Measurements from ENCODE around the gene F2RL3. TPM values are rescaled to one million over a fixed set of nuclear protein-coding genes. Genes with fewer than 3 reads are reported as not detected.
"Not testable (repeated sequence)": the region's sequence is repeated elsewhere in the genome, so short reads cannot be mapped to it uniquely, and the experiment has no call there.

F2RL3 gene
- total RNA-seq, 1 donor from 2014 or later: 0.49 TPM

DNA sequence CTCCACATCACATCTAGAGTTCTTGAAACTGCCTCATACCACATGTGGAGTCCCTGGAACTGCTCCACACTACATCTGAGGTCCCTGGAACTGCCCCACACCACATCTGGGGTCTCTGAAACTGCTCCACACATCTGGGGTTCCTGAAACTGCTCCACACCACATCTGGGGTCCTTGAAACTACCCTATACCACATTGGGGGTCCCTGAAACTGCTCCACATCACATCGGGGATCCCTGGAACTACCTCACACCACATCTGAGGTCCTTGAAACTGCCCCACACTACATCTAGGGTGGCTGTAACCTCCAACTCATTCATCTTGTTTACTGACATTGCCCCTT is 33.8 kb downstream of the F2RL3 start:
- DNase-seq: no peak

DNA sequence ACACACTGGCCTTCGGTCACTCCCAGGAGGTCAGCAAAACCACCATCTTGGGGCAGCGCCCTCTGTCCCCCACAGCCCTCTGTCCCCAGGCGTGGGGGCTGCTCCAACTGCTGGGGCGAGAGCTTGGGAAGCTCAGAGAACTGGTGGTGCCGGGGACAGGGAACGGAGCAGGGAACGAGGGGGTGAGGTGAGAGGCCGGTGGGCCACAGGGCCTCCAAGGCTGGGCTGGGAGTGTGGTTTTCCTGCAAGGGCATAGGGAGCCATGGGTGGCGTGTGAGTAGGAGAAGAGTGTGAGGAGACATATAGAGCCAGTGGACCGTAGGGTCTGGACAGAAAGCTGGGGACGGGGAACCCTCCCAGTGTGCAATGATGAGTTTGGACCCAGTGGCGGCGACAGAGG is 34.1 kb downstream of the F2RL3 start:
- no peak for DNase-seq

DNA sequence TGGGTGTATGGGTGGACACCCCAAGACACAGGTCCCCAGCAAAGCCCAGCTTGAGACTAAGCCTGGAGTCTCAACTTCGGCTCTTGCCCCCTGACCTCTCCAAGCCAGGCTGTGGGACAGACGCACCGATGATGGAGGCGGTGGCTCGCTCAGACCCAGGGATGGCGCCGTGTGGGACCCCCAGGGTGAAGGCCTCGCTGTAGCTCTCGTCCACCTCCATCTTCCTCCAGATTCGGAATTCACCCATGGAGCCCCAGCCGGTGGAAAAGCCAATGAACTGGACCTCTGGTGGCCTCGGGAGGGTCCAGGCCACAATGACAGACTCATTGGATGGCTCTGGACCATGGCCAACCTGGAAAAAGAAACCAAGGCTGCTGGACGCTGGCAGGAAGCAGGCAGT is 39.1 kb downstream of the F2RL3 start:
- no peak for DNase-seq

DNA sequence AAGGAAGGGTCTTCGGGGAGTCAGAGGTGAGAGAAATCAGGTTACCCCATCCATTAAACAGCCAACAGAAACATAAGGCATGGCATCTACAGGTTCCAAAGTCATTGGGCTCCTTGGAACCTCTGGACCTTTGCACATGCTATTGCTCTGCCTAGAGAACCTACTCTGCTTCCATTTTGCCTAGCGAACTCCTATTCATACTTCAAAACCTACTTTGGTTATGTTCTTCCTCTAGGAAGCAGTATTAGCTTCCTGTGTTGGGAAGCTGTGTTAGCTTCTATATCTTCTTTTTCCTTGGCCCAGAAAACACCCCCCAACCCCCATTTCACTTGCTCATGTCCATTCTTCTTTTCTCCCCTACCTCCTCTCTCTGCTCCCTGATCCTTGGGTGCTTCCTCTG is 39.6 kb downstream of the F2RL3 start:
- DNase-seq: no peak

DNA sequence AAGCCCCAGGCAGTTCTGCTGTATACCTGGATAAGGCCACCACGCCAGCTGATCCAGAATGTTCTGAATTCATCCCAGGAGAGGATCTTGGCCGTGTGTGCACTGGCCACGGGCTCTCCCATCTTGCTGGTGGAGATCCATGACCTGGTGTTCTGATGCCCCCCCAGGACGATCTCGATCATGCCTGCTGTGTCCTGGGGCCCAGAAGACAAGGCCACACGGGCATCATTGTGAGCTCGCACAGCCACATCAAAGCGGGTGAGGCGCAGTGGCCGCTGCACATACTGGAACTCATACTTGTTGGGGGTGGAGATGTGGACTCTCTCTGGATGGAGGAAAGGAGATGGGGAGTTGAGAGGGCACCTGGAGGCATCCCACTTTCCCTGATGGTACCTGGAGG is 40.1 kb downstream of the F2RL3 start:
- no peak for DNase-seq

DNA sequence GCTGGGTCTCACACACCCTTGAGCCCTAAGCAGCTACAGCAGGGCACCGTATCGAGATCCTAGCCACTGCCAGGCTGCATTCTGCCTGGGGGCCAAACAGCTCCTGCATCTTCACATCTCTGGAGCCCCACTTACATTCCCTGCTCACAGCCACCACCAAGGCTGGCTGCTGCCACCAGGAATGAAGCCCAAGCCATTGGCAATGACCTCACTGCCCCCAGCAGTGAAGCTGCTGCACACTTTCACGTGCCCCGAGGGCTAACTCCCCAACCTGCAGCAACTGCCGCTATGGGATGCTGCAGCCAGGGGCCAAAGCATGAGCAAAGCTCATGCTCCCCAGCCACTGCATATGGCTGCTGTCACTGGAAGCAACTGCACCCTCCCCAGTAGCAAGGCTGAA is 42.0 kb downstream of the F2RL3 start:
- no peak for DNase-seq

DNA sequence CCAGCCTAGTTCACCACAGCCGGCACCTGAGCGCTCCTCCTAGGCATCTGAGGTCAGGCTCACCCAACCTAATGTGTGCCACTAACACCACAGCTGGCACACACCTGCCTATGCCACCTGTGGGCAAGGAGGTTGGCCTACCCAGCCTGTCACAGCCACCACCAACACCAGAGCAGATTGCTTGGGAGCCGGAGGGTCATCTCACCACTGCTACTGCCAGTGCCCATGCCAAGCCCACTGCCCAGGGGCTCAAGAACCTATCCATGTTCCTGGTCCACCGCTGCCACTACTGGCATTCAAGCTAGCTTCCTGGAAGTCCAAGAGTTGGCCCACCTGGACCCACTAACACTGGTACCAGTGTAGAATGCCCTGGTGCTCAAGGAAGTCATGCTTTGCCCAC is 42.5 kb downstream of the F2RL3 start:
- no peak for DNase-seq

DNA sequence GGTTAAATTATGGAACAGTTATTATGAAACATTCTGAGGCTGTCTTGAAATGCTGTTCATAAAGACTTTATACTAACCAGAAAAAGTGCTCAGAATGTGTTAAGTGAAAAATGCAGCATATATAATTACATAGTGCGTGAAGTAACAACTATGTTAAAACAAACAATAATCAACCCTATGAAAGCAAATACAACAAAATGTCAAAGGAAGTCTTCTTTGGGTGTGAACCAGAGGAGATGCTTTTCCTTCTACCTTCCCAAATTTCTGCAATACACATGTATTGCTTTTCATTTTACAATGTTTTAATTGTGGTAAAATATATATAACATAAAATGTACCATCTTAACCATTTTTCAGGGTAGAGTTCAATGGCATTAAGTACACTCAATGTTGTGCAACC is 45.7 kb downstream of the F2RL3 start:
- no peak for DNase-seq

DNA sequence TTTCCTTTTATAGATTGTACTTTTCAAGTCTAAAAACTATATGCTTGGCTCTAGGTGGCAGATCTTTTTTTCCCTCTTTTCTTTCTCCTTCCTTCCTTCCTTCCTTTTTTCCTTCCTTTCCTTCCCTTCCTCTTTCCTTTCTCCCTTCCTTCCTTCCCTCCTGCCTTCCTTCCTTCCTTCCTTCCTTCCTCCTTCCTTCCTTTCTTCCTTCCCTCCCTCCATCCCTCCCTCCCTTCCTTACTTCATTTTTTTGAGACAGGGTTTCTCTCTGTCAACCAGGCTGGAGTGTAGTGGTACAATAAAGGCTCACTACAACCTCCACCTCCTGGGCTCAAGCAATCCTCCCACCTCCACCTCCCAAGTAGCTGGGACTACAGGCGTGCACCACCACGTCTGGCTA is 48.1 kb downstream of the F2RL3 start:
- no peak for DNase-seq

DNA sequence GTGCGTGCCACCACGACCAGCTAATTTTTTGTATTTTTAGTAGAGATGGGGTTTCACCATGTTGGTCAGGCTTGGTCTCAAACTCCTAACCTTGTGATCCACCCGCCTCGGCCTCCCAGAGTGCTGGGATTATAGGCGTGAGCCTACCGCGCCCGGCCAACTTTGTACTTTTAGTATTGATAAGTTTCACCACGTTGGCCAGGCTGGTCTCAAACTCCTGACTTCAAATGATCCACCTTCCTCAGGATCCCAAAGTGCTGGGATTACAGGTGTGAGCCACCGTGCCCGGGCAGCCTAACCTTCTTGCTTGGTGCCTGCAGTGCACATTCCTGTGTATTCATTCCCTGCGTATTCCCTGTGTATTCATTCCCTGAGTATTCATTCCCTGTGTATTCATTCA is 49.0 kb downstream of the F2RL3 start:
- DNase-seq: not testable (repeated sequence)

DNA sequence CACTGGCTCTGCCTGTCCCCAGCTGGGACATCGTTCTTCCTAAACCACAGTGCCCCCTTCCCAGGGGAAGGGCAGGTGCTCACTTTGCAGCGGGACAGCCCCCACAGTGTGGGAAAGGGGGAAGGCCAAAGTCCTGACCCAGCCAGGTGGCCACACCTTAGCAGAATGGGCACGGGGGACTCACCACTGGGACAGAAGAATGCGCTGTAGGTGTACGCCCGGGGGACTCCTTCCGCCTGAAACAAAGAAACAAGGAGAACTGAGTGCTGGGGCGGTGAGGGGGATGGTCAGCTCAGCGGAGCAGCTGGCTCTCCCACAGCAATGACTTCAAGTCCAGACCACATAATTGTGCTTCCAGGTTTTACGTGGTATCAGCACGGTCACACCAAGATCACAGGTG is 49.4 kb downstream of the F2RL3 start:
- DNase-seq: no peak

DNA sequence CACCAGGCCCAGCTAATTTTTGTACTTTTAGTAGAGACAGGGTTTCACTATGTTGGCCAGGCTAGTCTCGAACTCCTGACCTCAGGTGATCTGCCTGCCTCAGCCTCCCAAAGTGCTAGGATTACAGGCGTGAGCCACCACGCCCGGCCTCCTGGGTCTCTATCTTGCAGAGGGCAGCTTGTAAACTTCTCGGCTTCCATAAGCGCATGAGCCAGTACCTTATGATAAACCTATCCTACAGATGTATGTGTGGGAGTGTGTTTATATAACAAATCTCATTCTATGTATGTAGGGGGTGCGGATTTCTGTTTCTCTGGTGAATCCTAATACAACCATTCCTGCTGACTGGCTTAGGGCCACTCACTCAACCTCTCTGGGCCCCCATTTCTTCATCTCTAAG is 51.3 kb downstream of the F2RL3 start:
- DNase-seq: not testable (repeated sequence)

DNA sequence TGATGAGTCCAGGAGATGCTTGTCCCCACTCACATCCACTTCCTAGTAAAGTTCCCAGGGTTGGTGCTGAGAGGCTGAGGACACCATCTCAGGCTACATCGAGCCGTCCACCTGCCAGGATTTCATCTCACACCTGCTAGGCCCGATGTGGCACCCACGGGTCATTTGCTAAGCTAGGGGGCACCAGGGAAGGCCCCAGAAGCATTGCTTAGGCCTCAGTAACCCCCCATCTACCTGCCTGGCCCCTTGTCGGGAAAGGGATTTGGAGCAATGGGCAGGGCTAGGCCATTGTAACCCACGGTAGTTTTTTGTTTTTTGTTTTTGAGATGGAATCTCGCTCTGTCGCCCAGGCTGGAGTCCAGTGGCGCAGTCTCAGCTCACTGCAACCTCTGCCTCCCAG is 51.8 kb downstream of the F2RL3 start:
- DNase-seq: no peak

Small RNA genes within 50 kb of the gene (small RNA-seq; reads per million reads assigned to genes)
- not detected for gene RN7SL823P (ENCODE audit: low replicate concordance)
- not detected for gene RN7SL835P (ENCODE audit: low replicate concordance)

Other genes with a start within 250 kb of the F2RL3 start
- 50.6 TPM for gene SMIM7, start 228.9 kb upstream of the F2RL3 start, total RNA-seq
- 11.9 TPM for gene TMEM38A, start 227.9 kb upstream of the F2RL3 start, total RNA-seq
- 0.10 TPM for gene NWD1, start 169.2 kb upstream of the F2RL3 start, total RNA-seq
- gene SIN3B, start 59.6 kb upstream of the F2RL3 start, total RNA-seq: 47.8 TPM
- gene CPAMD8, start 137.8 kb downstream of the F2RL3 start, total RNA-seq: 4.0 TPM
- 4.5 TPM for gene HAUS8, start 186.5 kb downstream of the F2RL3 start, total RNA-seq
- 27.5 TPM for gene MYO9B, start 186.8 kb downstream of the F2RL3 start, total RNA-seq